A673 (cell line): ENCODE results near the gene GMEB1. TPM values are rescaled to one million over a fixed set of nuclear protein-coding genes. Genes with fewer than 3 reads are reported as not detected.
"Not testable (repeated sequence)": the region's sequence is repeated elsewhere in the genome, so short reads cannot be mapped to it uniquely, and the experiment has no call there.

Source experiments
- BruUV-seq: library from RNA; stranded (reverse); fragments of 400-500 nt; replicated peaks from 2 replicates; lab custom pipeline; 2021; lab: Mats Ljungman, UMichigan
- CTCF ChIA-PET: fragments of 300-600 bp; sonication (Branson Sonifier 250); formaldehyde crosslinking; loops from one replicate; lab custom pipeline; 2022; ENCODE audit warnings: antibody characterized with exemption; lab: Charles Lee
- POLR2A ChIA-PET: fragments of 300-600 bp; sonication (Branson Sonifier 250); formaldehyde crosslinking; loops from one replicate; lab custom pipeline; 2022; ENCODE audit warnings: antibody characterized with exemption; ENCODE audit not compliant: low non-redundant PET; lab: Charles Lee
- DNase-seq: peaks from one replicate; pipeline ENCODE4 v3.0.0-alpha.2; 2015; ENCODE audit warnings: low spot score
- H3K27ac ChIP-seq: fragments of 200-600 bp; sonication (generic); 2 replicates; pipeline ENCODE4 v1.5.1; 2016; ENCODE audit warnings: mixed run types, low read depth, mild to moderate bottlenecking, mixed read lengths, antibody characterized with exemption, low read length; ENCODE audit not compliant: poor library complexity, severe bottlenecking
- H3K27me3 ChIP-seq: fragments of 200-600 bp; sonication (generic); replicated peaks from 2 replicates; pipeline ENCODE4 v1.6.1; 2017; ENCODE audit warnings: mixed run types, low read depth, mild to moderate bottlenecking, mixed read lengths, antibody characterized with exemption, low read length; ENCODE audit not compliant: insufficient read depth, poor library complexity
- H3K36me3 ChIP-seq: fragments of 200-600 bp; sonication (generic); 2 replicates; pipeline ENCODE4 v1.6.1; 2016; ENCODE audit warnings: mixed run types, mild to moderate bottlenecking, mixed read lengths, antibody characterized with exemption, low read length; ENCODE audit not compliant: insufficient read depth, poor library complexity, severe bottlenecking
- H3K4me1 ChIP-seq: fragments of 200-600 bp; sonication (generic); 2 replicates; pipeline ENCODE4 v1.6.1; 2017; ENCODE audit warnings: mixed run types, mild to moderate bottlenecking, mixed read lengths, antibody characterized with exemption, low read length; ENCODE audit not compliant: insufficient read depth, poor library complexity, severe bottlenecking
- H3K4me3 ChIP-seq: fragments of 200-600 bp; sonication (generic); 2 replicates; pipeline ENCODE4 v1.5.1; 2016; ENCODE audit warnings: low read depth, mixed run types, mild to moderate bottlenecking, mixed read lengths, low read length; ENCODE audit not compliant: poor library complexity, severe bottlenecking
- H3K9me3 ChIP-seq: fragments of 200-600 bp; sonication (generic); 2 replicates; pipeline ENCODE4 v1.6.1; 2016; ENCODE audit warnings: mixed run types, low read depth, mild to moderate bottlenecking, mixed read lengths, antibody characterized with exemption, low read length; ENCODE audit not compliant: poor library complexity, severe bottlenecking
- EZH2 ChIP-seq: fragments of 200-600 bp; sonication (generic); IDR thresholded peaks from 2 replicates; pipeline ENCODE4 v1.6.1; 2017; ENCODE audit warnings: borderline replicate concordance, low read depth, mild to moderate bottlenecking, mixed read lengths, antibody characterized with exemption, low read length; ENCODE audit not compliant: poor library complexity, severe bottlenecking
- intact Hi-C: fragments of 100-400 bp; cut with micrococcal nuclease; formaldehyde crosslinking; loops from one replicate; pipeline ENCODE4 v1.10.0; 2022; ENCODE audit not compliant: unreplicated experiment
- total RNA-seq: library from RNA; stranded (reverse); gene quantifications from 2 replicates; pipeline ENCODE4 v1.2.3, GENCODE V29; 2021
- TF ChIP-seq, protein P1 (sequence below): fragments of 300-800, 200-600 bp; sonication (generic); conservative IDR thresholded peaks from 2 replicates; pipeline ENCODE4 v1.5.1; 2017; ENCODE audit warnings: low read depth, mild to moderate bottlenecking, antibody characterized with exemption, low read length, moderate library complexity, mixed read lengths

GMEB1 gene
- total RNA-seq, 1 experiment from 2014 or later: 23.0 TPM

- intact Hi-C loops: no loop called here
- Histone ChIP-seq H3K4me1 (peaks cover 23% of the 10 kb centered on the region), H3K9me3 (no peaks in the 10 kb centered on the region), H3K27ac (no peak overlapping the region), H3K27me3 (no peaks in the 10 kb centered on the region), H3K4me3 (no peak overlapping the region), H3K36me3 (peaks cover 41% of the 10 kb centered on the region)
- CTCF ChIA-PET: interaction anchor here (0.6 kb wide), 2 partner anchors 96 to 107 kb away, joined by 5 to 7 read pairs; no protein-coding TSS in a partner anchor
- DNase-seq: no peak
- POLR2A ChIA-PET: no interaction called here
- no TSS peak for BruUV-seq
- TF ChIP-seq, protein P1, sequence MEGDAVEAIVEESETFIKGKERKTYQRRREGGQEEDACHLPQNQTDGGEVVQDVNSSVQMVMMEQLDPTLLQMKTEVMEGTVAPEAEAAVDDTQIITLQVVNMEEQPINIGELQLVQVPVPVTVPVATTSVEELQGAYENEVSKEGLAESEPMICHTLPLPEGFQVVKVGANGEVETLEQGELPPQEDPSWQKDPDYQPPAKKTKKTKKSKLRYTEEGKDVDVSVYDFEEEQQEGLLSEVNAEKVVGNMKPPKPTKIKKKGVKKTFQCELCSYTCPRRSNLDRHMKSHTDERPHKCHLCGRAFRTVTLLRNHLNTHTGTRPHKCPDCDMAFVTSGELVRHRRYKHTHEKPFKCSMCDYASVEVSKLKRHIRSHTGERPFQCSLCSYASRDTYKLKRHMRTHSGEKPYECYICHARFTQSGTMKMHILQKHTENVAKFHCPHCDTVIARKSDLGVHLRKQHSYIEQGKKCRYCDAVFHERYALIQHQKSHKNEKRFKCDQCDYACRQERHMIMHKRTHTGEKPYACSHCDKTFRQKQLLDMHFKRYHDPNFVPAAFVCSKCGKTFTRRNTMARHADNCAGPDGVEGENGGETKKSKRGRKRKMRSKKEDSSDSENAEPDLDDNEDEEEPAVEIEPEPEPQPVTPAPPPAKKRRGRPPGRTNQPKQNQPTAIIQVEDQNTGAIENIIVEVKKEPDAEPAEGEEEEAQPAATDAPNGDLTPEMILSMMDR: no peak
- TF ChIP-seq EZH2: no peak
Measured at GRCh38 chr1:28750330-28750729, 81.7 kb downstream of the GMEB1 start.

- POLR2A ChIA-PET, H3K9me3 ChIP-seq, H3K27ac ChIP-seq, DNase-seq, H3K4me3 ChIP-seq, intact Hi-C loops, H3K27me3 ChIP-seq, BruUV-seq: not testable (repeated sequence)
- Histone ChIP-seq H3K36me3 (peaks cover 38% of the 10 kb centered on the region), H3K4me1 (peaks cover 26% of the 10 kb centered on the region)
- CTCF ChIA-PET: interaction anchor here (0.6 kb wide), 2 partner anchors 96 to 108 kb away, joined by 5 to 7 read pairs; no protein-coding TSS in a partner anchor
Measured at GRCh38 chr1:28750771-28751294, 82.2 kb downstream of the GMEB1 start.

GRCh38 chr1:28751315-28752060 is 82.9 kb downstream of the GMEB1 start:
- BruUV-seq: no TSS peak
- Histone ChIP-seq H3K9me3 (no peaks in the 10 kb centered on the region), H3K27ac (no peak overlapping the region), H3K4me1 (peaks cover 28% of the 10 kb centered on the region), H3K4me3 (no peak overlapping the region), H3K27me3 (no peaks in the 10 kb centered on the region), H3K36me3 (peaks cover 34% of the 10 kb centered on the region)
- ChIA-PET CTCF (no interaction called here), POLR2A (no interaction called here)
- no peak for TF ChIP-seq EZH2
- TF ChIP-seq, protein P1: no peak
- intact Hi-C loops: no loop called here
- DNase-seq: no peak
